Chondrocyte (in vitro differentiated cells): ENCODE data around the gene GPD2. TPM values are rescaled to one million over a fixed set of nuclear protein-coding genes. Genes with fewer than 3 reads are reported as not detected.

Experiments used
- DNase-seq: peaks from one replicate; pipeline ENCODE4 v3.0.0; 2021; ENCODE audit warnings: mixed read lengths, low spot score
- H3K27ac Mint-ChIP-seq: one replicate; pipeline ENCODE4 v1.8.0; 2021; ENCODE audit warnings: mild to moderate bottlenecking, moderate library complexity, mixed read lengths; ENCODE audit not compliant: unreplicated experiment
- H3K27me3 Mint-ChIP-seq: 2 replicates; pipeline ENCODE4 v1.8.0; 2021; ENCODE audit warnings: low read depth, mixed read lengths
- H3K36me3 Mint-ChIP-seq: 2 replicates; pipeline ENCODE4 v1.8.0; 2021; ENCODE audit warnings: low read depth, mixed read lengths
- H3K4me1 Mint-ChIP-seq: 2 replicates; pipeline ENCODE4 v1.8.0; 2021; ENCODE audit warnings: low read depth, mild to moderate bottlenecking, mixed read lengths
- H3K4me3 Mint-ChIP-seq: one replicate; pipeline ENCODE4 v1.8.0; 2021; ENCODE audit warnings: mild to moderate bottlenecking, moderate library complexity, mixed read lengths; ENCODE audit not compliant: unreplicated experiment
- H3K9me3 Mint-ChIP-seq: 2 replicates; pipeline ENCODE4 v1.8.0; 2021; ENCODE audit warnings: low read depth, mixed read lengths
- total RNA-seq: library from RNA; stranded (reverse); gene quantifications from 3 replicates; pipeline ENCODE4 v1.2.1, GENCODE V29; 2021
- TF ChIP-seq, protein P1 (sequence below): fragments of 200-600 bp; sonication (generic); IDR thresholded peaks from 2 replicates; pipeline ENCODE4 v1.5.0; 2021; ENCODE audit warnings: antibody characterized with exemption, mild to moderate bottlenecking, moderate library complexity

The GPD2 gene
- total RNA-seq, 1 donor from 2014 or later, result 29.1 TPM

GRCh38 chr2:156540706-156541105 lies 104.5 kb downstream of the GPD2 start:
- Mint-ChIP-seq H3K27ac (no peak overlapping the region), H3K4me1 (peaks cover 57% of the 10 kb centered on the region)
- DNase-seq, result no peak

DNA sequence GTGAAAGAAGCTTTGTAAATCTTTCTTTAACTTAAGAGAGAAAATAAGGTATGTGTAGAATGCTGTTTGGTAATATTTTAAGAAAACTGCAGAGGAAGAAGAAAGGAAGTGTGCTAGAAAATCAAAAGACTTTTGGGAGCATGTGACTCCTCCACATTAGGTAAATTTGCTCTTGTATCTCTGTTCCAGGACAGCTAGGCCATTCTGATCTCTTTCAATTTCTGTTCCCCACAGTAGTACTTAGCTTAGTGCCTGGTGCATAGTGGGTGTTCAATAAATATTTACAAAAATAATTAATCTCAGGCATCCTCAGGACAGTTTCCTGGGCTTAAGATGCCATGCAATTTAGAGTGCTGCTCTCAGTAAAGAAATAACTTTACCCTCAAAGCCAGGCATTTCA lies 105.0 kb downstream of the GPD2 start:
- TF ChIP-seq, protein P1, sequence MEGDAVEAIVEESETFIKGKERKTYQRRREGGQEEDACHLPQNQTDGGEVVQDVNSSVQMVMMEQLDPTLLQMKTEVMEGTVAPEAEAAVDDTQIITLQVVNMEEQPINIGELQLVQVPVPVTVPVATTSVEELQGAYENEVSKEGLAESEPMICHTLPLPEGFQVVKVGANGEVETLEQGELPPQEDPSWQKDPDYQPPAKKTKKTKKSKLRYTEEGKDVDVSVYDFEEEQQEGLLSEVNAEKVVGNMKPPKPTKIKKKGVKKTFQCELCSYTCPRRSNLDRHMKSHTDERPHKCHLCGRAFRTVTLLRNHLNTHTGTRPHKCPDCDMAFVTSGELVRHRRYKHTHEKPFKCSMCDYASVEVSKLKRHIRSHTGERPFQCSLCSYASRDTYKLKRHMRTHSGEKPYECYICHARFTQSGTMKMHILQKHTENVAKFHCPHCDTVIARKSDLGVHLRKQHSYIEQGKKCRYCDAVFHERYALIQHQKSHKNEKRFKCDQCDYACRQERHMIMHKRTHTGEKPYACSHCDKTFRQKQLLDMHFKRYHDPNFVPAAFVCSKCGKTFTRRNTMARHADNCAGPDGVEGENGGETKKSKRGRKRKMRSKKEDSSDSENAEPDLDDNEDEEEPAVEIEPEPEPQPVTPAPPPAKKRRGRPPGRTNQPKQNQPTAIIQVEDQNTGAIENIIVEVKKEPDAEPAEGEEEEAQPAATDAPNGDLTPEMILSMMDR, result no peak
- Mint-ChIP-seq H3K4me1 (peaks cover 55% of the 10 kb centered on the region), H3K27ac (no peak overlapping the region), H3K27me3 (no peaks in the 10 kb centered on the region), H3K4me3 (no peak overlapping the region), H3K9me3 (no peaks in the 10 kb centered on the region), H3K36me3 (no peaks in the 10 kb centered on the region)
- DNase-seq, result no peak

More at GRCh38 chr2:156540706-156541105, 104.5 kb downstream of the GPD2 start:
- no peak overlapping the region for H3K4me3 Mint-ChIP-seq
- TF ChIP-seq, protein P1, result no peak
- no peaks in the 10 kb centered on the region for H3K9me3 Mint-ChIP-seq
- no peaks in the 10 kb centered on the region for H3K36me3 Mint-ChIP-seq
- H3K27me3 Mint-ChIP-seq, result no peaks in the 10 kb centered on the region

DNA sequence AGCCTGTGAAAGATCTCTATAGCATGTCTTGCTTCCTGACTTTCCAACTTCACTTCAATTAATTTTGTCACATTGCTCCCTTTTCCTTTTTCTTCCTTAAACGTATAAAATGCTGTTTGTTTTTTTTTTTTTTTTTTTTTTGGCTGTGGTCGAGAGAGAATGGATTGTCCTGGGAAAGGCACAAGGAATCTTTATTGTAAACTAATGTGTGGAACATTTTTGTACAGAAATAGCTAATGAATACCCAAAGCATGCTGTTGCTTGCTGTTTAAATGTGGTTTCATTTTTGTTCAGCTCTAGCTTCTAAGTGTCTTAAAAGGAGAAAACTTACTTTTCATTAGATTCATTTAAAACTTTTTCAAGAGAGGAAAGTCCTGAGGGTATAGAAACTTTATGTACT lies 105.5 kb downstream of the GPD2 start:
- Mint-ChIP-seq H3K4me3 (peak overlapping the region; percentile 22), H3K27ac (peak overlapping the region; percentile 89), H3K4me1 (peaks cover 50% of the 10 kb centered on the region), H3K9me3 (no peaks in the 10 kb centered on the region), H3K36me3 (no peaks in the 10 kb centered on the region), H3K27me3 (no peaks in the 10 kb centered on the region)
- DNase-seq, result no peak
- TF ChIP-seq, protein P1, result no peak

GRCh38 chr2:156548413-156548812 lies 112.2 kb downstream of the GPD2 start:
- DNase-seq, result no peak
- no peaks in the 10 kb centered on the region for H3K9me3 Mint-ChIP-seq
- TF ChIP-seq, protein P1, result no peak
- H3K36me3 Mint-ChIP-seq, result peaks cover 5% of the 10 kb centered on the region
- no peak overlapping the region for H3K27ac Mint-ChIP-seq
- H3K27me3 Mint-ChIP-seq, result no peaks in the 10 kb centered on the region
- H3K4me3 Mint-ChIP-seq, result no peak overlapping the region
- H3K4me1 Mint-ChIP-seq, result no peaks in the 10 kb centered on the region

GRCh38 chr2:156553714-156554442 lies 117.7 kb downstream of the GPD2 start:
- Mint-ChIP-seq H3K4me1 (no peaks in the 10 kb centered on the region), H3K27me3 (no peaks in the 10 kb centered on the region), H3K36me3 (peaks cover 12% of the 10 kb centered on the region), H3K4me3 (no peak overlapping the region), H3K9me3 (no peaks in the 10 kb centered on the region), H3K27ac (no peak overlapping the region)
- DNase-seq, result no peak
- TF ChIP-seq, protein P1, result no peak
